ENCODE data around the gene SCFD2.
"Not testable (repeated sequence)": the region's sequence is repeated elsewhere in the genome, so short reads cannot be mapped to it uniquely, and the experiment has no call there.

SCFD2 gene

GRCh38 chr4:53365486-53366300 lies at the start of gene SCFD2:
Gene SCFD2, minus strand, starts transcription at chr4:53366061.
- DNase-seq (ENCODE audit: low read depth): peak; percentile 94

DNA sequence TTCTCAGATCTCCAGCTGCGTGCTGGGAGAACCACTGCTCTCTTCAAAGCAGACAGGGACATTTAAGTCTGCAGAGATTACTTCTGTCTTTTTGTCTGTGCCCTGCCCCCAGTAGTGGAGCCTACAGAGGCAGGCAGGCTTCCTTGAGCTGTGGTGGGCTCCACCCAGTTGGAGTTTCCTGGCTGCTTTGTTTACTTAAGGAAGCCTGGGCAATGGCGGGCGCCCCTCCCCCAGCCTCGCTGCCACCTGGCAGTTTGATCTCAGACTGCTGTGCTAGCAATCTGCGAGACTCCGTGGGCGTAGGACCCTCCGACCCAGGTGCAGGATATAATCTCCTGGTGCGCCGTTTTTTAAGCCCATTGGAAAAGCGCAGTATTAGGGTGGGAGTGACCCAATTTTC lies 43.6 kb upstream of the SCFD2 start:
- DNase-seq (ENCODE audit: low read depth): not testable (repeated sequence)

GRCh38 chr4:53380221-53380620 lies 14.4 kb upstream of the SCFD2 start:
- DNase-seq (ENCODE audit: low read depth): no peak

DNA sequence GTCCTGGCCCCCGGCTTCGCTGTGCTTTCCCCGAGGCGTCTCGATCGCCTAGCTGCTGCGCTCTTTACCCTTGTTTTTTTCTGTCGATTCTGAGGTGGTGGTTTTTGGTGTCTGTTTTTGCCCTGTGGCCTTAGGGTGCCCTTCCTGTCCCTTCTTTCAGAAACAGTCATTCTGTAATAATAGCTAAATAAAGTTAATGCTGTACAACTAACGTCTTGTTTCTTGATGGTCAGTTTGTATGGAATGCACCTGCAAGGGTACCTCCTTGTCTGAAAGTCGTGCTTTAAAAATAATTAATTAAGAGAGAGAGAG lies 12.3 kb upstream of the SCFD2 start:
- DNase-seq (ENCODE audit: low read depth): no peak

GRCh38 chr4:53377319-53378170 lies 11.7 kb upstream of the SCFD2 start, which contains the start of gene FIP1L1:
Gene FIP1L1, plus strand, starts transcription at chr4:53377641. Its CDS starts 198 bp downstream, at chr4:53377839.
- DNase-seq (ENCODE audit: low read depth): peak; percentile 88

DNA sequence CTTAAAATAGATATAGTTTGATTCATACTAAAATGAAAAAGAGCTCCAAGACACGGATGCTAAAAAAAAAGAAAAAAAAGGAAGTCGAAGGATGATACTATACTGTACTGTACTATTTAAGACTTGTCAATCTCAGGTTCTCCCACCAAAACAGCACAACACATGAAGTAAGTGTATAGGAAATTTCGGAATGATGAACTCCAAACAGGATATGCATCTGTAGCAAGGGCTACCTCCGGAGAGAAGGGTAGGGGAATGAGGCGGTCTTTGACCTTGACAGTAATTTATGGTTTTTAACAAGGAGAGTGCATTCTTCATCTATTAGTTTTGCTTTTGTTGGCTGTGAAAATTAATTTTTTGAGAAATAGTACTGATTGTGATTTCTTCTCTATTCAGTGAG lies 11.0 kb upstream of the SCFD2 start:
- DNase-seq (ENCODE audit: low read depth): no peak

DNA sequence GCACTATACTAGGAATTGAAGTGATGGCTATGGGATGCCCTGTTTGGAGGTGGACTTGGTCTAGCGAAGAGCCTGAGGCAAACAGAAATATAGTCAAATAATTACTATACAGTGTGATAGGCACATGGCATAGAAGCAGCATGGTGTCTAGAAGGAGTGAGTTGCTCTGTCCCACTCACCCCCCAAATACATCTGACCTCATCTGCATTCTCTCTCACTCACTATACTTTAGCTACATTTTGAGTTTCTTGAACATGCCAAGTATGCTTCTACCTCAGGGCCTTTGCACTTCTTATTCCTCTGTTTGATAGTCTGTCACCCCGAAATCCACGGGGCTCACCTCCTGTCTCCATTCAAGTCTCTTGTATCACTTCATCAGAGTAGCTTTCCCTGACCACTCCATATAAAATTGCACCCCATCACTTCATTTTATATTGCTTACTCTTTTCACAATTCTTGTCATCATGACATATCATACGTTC lies 9.0 kb upstream of the SCFD2 start:
- DNase-seq (ENCODE audit: low read depth): no peak

- DNase-seq (ENCODE audit: low read depth): no peak
These were observed 6.1 kb upstream of the SCFD2 start for GRCh38 chr4:53371843-53372521.

GRCh38 chr4:53371049-53371448 lies 5.2 kb upstream of the SCFD2 start:
- DNase-seq (ENCODE audit: low read depth): no peak

GRCh38 chr4:53367721-53368120 lies 1.9 kb upstream of the SCFD2 start:
- no peak for DNase-seq (ENCODE audit: low read depth)

- no peak for DNase-seq (ENCODE audit: low read depth)
These were observed 448 bp upstream of the SCFD2 start for GRCh38 chr4:53366301-53366716.

GRCh38 chr4:53365121-53365485 lies 758 bp downstream of the SCFD2 start:
- no peak for DNase-seq (ENCODE audit: low read depth)

DNA sequence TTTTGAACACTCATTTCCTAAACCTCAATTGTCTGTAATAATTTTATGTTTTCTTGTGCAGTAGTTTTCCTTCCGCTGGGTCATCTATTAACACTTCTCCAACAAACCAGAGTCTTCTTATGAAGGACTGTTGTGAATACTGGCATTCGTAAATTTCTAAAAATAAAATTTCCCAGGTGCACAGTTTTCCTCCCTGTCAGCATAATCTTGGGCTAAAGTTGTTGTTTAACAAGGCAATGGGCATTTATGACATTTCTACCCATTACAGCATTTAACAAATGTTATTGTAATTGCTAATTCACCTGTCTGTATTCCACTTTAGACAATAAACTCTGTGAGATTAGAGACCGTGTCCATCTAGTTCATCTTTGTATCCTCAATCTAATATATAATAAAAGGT lies 1.2 kb downstream of the SCFD2 start:
- no peak for DNase-seq (ENCODE audit: low read depth)

- no peak for DNase-seq (ENCODE audit: low read depth)
These were observed 3.8 kb downstream of the SCFD2 start for GRCh38 chr4:53362093-53362492.

DNA sequence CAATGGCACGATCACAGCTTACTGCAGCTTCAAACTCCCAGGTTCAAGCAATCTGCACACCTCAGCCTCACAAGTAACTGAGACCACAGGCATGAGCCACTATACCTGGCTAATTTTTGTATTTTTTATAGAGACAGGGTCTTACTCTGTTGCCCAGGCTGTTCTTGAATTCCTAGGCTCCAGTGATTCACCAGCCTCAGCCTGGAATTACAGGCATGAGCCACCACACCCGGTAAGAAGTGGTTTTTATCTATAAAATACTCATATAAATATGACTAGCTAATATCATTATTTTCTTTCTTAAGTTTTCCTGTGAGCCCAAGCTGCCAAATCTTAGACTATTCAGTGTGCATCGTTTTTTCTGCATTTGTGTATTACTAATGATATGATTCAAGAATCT lies 4.4 kb downstream of the SCFD2 start:
- DNase-seq (ENCODE audit: low read depth): no peak

GRCh38 chr4:53355930-53356521 lies 9.8 kb downstream of the SCFD2 start:
- DNase-seq (ENCODE audit: low read depth): no peak

DNA sequence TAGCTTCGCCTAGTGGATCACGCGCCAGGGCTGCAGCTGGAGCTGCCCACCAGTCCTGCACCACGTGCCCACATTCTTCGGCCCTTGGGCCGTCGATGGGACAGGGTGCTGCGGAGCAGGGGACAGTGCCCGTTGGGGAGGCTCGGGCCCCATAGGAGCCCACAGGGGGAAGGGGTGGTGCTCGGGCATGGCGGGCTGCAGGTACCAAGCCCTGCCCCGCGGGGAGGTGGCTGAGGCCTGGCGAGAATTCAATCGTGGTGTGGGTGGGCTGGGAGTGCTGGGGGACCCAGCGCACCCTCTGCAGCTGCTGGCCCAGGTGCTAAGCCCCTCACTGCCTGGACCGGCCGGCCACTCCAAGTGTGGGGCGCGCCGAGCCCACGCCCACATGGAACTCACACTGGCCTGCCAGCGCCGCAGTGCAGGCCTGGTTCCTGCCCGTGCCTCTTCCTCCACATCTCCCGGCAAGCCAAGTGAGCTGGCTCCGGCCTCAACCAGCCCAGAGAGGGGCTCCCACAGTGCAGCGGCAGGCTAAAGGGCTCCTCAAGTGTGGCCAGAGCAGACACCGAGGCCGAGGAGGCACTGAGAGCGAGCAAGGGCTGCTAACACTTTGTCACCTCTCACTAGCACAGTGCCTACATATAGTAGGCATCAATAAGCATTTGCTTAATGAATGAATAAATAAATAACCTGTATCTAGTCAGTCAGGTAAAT lies 11.7 kb downstream of the SCFD2 start:
- DNase-seq (ENCODE audit: low read depth): no peak

- no peak for DNase-seq (ENCODE audit: low read depth)
These were observed 16.8 kb downstream of the SCFD2 start for GRCh38 chr4:53349091-53349491.

DNA sequence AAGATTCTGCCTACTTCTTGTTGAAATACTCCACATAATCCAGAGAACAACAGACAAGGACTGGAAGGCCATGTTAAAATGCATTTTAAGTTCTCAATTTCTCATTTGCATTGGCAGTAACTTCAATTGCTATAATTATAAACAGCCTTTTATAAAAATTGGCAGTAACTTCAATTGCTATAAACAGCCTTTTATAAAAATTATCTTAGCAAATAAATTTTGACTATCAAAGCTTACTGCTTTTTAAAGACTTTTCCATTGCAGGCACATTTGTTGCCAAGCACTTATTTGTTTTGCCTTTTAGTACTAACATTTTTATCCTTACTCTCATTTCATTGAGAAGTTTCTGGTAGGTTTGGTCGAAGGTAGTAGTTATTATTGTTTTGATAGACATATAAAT lies 17.8 kb downstream of the SCFD2 start:
- no peak for DNase-seq (ENCODE audit: low read depth)

DNA sequence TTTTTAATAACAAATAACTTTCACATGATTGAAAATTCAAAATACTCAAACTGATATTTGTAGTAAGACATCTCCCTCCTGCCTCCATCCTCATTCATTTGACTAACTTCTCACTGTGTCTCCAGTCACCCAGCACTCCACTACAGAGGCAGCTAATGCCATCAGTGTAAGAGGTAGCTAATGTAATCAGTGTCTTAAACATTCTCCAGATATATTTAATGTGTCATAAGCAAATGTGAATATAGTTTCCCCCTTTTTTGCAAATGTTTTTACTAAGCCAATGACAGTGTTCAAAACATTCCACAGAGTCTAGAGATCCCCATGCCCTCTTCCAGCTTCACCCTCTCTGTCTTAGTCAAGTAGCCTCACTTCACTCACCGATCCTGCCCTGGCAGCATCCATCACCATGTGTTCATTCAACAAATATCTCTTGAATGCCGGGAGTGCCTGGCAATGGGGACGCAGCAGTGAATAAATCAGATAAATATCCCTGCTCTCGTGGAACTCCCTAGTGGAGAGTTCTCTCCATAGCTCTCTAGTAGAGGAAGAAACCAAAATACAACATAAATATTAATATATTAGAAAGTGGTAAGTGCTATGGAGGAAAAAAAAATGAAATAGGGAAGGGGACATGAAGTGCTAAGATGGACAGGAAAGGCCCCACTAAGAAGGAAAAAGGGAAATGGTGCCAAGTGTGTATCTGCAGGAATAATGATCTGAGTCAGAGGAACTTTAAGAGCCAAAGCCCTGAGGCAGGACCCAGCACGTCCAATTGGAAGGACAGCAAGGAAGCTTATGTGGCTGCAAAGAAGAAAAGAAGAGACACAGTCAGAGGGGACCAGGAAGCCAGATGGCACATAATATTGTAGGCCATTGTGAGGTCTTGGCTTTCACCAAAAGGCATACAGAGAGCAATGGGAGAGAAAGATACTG lies 18.7 kb downstream of the SCFD2 start:
- DNase-seq (ENCODE audit: low read depth): no peak

All from CMK (cell line).